GM21576 (cell line): ENCODE results near the gene KCNA10.
"Not testable (repeated sequence)": the region's sequence is repeated elsewhere in the genome, so short reads cannot be mapped to it uniquely, and the experiment has no call there.

Experiments
- ATAC-seq: cut with Tn5 transposase; IDR thresholded peaks from one replicate; pipeline ENCODE4 v1.9.1; 2021; ENCODE audit warnings: mild to moderate bottlenecking, moderate library complexity; ENCODE audit not compliant: unreplicated experiment

The KCNA10 gene

GRCh38 chr1:110535985-110536384 lies 17.0 kb upstream of the KCNA10 start:
- ATAC-seq: no peak

- no peak for ATAC-seq
Observed at GRCh38 chr1:110533230-110533629, 14.3 kb upstream of the KCNA10 start.

- ATAC-seq: no peak
Observed at GRCh38 chr1:110529011-110529410, 10.0 kb upstream of the KCNA10 start.

- ATAC-seq: no peak
Observed at GRCh38 chr1:110526201-110526780, 7.3 kb upstream of the KCNA10 start.

- no peak for ATAC-seq
Observed at GRCh38 chr1:110525249-110525595, 6.2 kb upstream of the KCNA10 start.

GRCh38 chr1:110524311-110525248 lies 5.6 kb upstream of the KCNA10 start:
- ATAC-seq: no peak

GRCh38 chr1:110523011-110523410 lies 4.0 kb upstream of the KCNA10 start:
- ATAC-seq: no peak

- ATAC-seq: no peak
Observed at GRCh38 chr1:110522560-110522959, 3.6 kb upstream of the KCNA10 start.

GRCh38 chr1:110520827-110521226 lies 1.9 kb upstream of the KCNA10 start:
- no peak for ATAC-seq

GRCh38 chr1:110515891-110516290 lies 3.1 kb downstream of the KCNA10 start:
- ATAC-seq: no peak

- no peak for ATAC-seq
Observed at GRCh38 chr1:110515041-110515440, 3.9 kb downstream of the KCNA10 start.

GRCh38 chr1:110513511-110513910 lies 5.5 kb downstream of the KCNA10 start:
- no peak for ATAC-seq

GRCh38 chr1:110511436-110511835 lies 7.5 kb downstream of the KCNA10 start:
- no peak for ATAC-seq

- ATAC-seq: not testable (repeated sequence)
Observed at GRCh38 chr1:110510921-110511320, 8.1 kb downstream of the KCNA10 start.

- ATAC-seq: no peak
Observed at GRCh38 chr1:110509655-110510054, 9.3 kb downstream of the KCNA10 start.

GRCh38 chr1:110508028-110508940 lies 10.7 kb downstream of the KCNA10 start:
- ATAC-seq: no peak

- no peak for ATAC-seq
Observed at GRCh38 chr1:110506541-110506940, 12.4 kb downstream of the KCNA10 start.

GRCh38 chr1:110505596-110505995 lies 13.4 kb downstream of the KCNA10 start:
- ATAC-seq: no peak

- ATAC-seq: no peak
Observed at GRCh38 chr1:110504226-110504625, 14.7 kb downstream of the KCNA10 start.

- no peak for ATAC-seq
Observed at GRCh38 chr1:110503471-110503870, 15.5 kb downstream of the KCNA10 start.

GRCh38 chr1:110502402-110503151 lies 16.4 kb downstream of the KCNA10 start:
- no peak for ATAC-seq
